Neural progenitor cell (in vitro differentiated cells): ENCODE data around the gene TAS1R1. TPM values are rescaled to one million over a fixed set of nuclear protein-coding genes. Genes with fewer than 3 reads are reported as not detected.

Experiments
- DNase-seq: peaks from one replicate; pipeline ENCODE4 v3.0.0-alpha.2; 2016; ENCODE audit warnings: low spot score
- H2AFZ ChIP-seq: fragments of 200-600 bp; sonication (generic); replicated peaks from 2 replicates; pipeline ENCODE4 v1.6.1; 2016; ENCODE audit warnings: antibody characterized with exemption
- H3F3A ChIP-seq: fragments of 200-600 bp; sonication (generic); 2 replicates; pipeline ENCODE4 v1.6.1; 2016; ENCODE audit warnings: antibody characterized with exemption, low read depth
- H3K27ac ChIP-seq: fragments of 200-600 bp; sonication (generic); 2 replicates; pipeline ENCODE4 v1.5.1; 2016; ENCODE audit warnings: mild to moderate bottlenecking
- H3K27me3 ChIP-seq: fragments of 200-600 bp; sonication (generic); 2 replicates; pipeline ENCODE4 v1.6.1; 2016; ENCODE audit warnings: mild to moderate bottlenecking, moderate library complexity
- H3K36me3 ChIP-seq: fragments of 200-600 bp; sonication (generic); 2 replicates; pipeline ENCODE4 v1.5.1; 2016
- H3K4me1 ChIP-seq: fragments of 200-600 bp; sonication (generic); 2 replicates; pipeline ENCODE4 v1.6.1; 2016; ENCODE audit warnings: mixed run types
- H3K4me2 ChIP-seq: fragments of 200-600 bp; sonication (generic); 2 replicates; pipeline ENCODE4 v1.6.1; 2016
- H3K4me3 ChIP-seq: fragments of 200-600 bp; sonication (generic); 2 replicates; pipeline ENCODE4 v1.5.1; 2016
- H3K79me2 ChIP-seq: fragments of 200-600 bp; sonication (generic); 2 replicates; pipeline ENCODE4 v1.6.1; 2016; ENCODE audit warnings: low read depth
- H3K9ac ChIP-seq: fragments of 200-600 bp; sonication (generic); 2 replicates; pipeline ENCODE4 v1.6.1; 2016
- H3K9me3 ChIP-seq: fragments of 200-600 bp; sonication (generic); 2 replicates; pipeline ENCODE4 v1.5.1; 2016; ENCODE audit warnings: low read depth
- H4K20me1 ChIP-seq: fragments of 200-600 bp; sonication (generic); 2 replicates; pipeline ENCODE4 v1.6.1; 2016; ENCODE audit warnings: low read depth
- H3K27ac Mint-ChIP-seq: 3 replicates; pipeline ENCODE4 v1.8.0; 2021; ENCODE audit warnings: mixed read lengths
- H3K27me3 Mint-ChIP-seq: 2 replicates; pipeline ENCODE4 v1.8.0; 2022; ENCODE audit warnings: low read depth, mild to moderate bottlenecking, inconsistent platforms, moderate library complexity, mixed read lengths; ENCODE audit not compliant: insufficient read depth
- H3K36me3 Mint-ChIP-seq: 3 replicates; pipeline ENCODE4 v1.8.0; 2021; ENCODE audit warnings: mixed read lengths
- H3K4me1 Mint-ChIP-seq: 3 replicates; pipeline ENCODE4 v1.8.0; 2021; ENCODE audit warnings: mixed read lengths
- H3K4me3 Mint-ChIP-seq: 3 replicates; pipeline ENCODE4 v1.8.0; 2021; ENCODE audit warnings: mild to moderate bottlenecking, moderate library complexity, mixed read lengths
- H3K9me3 Mint-ChIP-seq: 3 replicates; pipeline ENCODE4 v1.8.0; 2020; ENCODE audit warnings: mixed read lengths
- EZH2 ChIP-seq: fragments of 200-600 bp; sonication (generic); IDR thresholded peaks from 2 replicates; pipeline ENCODE4 v1.6.1; 2017; ENCODE audit warnings: antibody characterized with exemption, mild to moderate bottlenecking, moderate library complexity
- EZH2phosphoT487 ChIP-seq: fragments of 200-600 bp; sonication (generic); IDR thresholded peaks from 2 replicates; pipeline ENCODE4 v1.6.1; 2017; ENCODE audit warnings: antibody characterized with exemption
- total RNA-seq: library from RNA; depleted of rRNA; stranded (reverse); fragments of >200 nt; gene quantifications from 2 replicates; pipeline ENCODE4 v1.2.3, GENCODE V29; 2015; ENCODE audit warnings: low replicate concordance
- TF ChIP-seq, protein P1 (sequence below): fragments of 200-600 bp; sonication (generic); IDR thresholded peaks from 2 replicates; pipeline ENCODE4 v1.5.1; 2017; ENCODE audit warnings: antibody characterized with exemption, mild to moderate bottlenecking

TAS1R1 gene
- total RNA-seq, 1 donor from 2014 or later, result not detected

DNA sequence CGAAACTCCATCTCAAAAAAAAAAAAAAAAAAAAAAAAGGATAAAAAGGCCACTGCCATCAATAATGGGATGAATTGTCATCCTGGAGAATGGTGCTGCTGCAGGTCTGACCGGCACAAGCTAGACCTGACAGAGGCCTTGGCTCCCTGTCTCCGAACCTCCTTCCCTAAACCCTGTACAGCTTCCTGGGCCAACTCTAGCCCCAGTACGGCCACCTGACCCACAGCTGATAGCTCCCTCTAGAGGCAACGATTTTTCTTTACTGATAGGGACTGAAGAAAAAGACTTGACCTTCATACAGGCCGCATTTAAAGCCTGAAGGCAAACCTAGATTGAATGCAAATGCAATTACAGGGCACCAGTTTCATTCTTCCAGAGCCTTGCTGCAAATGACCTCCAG is 31.5 kb upstream of the TAS1R1 start:
- no peak overlapping the region for H3K4me3 Mint-ChIP-seq
- Histone ChIP-seq H2AFZ (no peak overlapping the region), H3F3A (peaks cover 39% of the 10 kb centered on the region), H3K4me3 (no peak overlapping the region), H3K27ac (no peak overlapping the region), H4K20me1 (peaks cover 14% of the 10 kb centered on the region), H3K9ac (no peak overlapping the region), H3K36me3 (no peaks in the 10 kb centered on the region), H3K27me3 (no peaks in the 10 kb centered on the region), H3K79me2 (no peaks in the 10 kb centered on the region), H3K4me1 (peaks cover 19% of the 10 kb centered on the region), H3K9me3 (no peaks in the 10 kb centered on the region), H3K4me2 (no peak overlapping the region)
- no peaks in the 10 kb centered on the region for H3K9me3 Mint-ChIP-seq
- TF ChIP-seq EZH2 (no peak), EZH2phosphoT487 (no peak)
- TF ChIP-seq, protein P1, sequence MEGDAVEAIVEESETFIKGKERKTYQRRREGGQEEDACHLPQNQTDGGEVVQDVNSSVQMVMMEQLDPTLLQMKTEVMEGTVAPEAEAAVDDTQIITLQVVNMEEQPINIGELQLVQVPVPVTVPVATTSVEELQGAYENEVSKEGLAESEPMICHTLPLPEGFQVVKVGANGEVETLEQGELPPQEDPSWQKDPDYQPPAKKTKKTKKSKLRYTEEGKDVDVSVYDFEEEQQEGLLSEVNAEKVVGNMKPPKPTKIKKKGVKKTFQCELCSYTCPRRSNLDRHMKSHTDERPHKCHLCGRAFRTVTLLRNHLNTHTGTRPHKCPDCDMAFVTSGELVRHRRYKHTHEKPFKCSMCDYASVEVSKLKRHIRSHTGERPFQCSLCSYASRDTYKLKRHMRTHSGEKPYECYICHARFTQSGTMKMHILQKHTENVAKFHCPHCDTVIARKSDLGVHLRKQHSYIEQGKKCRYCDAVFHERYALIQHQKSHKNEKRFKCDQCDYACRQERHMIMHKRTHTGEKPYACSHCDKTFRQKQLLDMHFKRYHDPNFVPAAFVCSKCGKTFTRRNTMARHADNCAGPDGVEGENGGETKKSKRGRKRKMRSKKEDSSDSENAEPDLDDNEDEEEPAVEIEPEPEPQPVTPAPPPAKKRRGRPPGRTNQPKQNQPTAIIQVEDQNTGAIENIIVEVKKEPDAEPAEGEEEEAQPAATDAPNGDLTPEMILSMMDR, result peak; percentile 69
- H3K36me3 Mint-ChIP-seq, result peaks cover 12% of the 10 kb centered on the region
- peaks cover 35% of the 10 kb centered on the region for H3K4me1 Mint-ChIP-seq
- H3K27ac Mint-ChIP-seq, result peak overlapping the region; percentile 43
- H3K27me3 Mint-ChIP-seq, result peaks cover 3% of the 10 kb centered on the region
- DNase-seq, result peak; percentile 64

DNA sequence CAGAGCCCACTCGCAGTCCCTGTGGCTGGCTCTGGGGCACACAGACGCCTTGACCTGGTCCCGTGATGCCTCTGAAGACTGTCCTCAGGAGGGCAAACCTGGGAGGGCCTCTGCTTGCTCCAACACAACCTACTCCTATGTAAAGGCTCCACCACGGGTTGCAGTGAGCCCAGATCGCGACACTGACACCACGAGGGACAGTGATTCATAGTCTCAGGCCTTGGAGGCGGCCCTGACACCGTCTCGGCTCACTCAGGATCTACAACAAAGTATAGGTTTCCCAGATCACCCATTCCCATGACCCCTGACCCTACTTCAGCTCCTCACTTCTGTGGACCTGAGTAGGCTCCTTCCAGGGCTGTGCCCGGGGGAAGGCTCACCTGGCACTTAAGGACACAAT is 28.8 kb upstream of the TAS1R1 start:
- Mint-ChIP-seq H3K27ac (no peak overlapping the region), H3K36me3 (peaks cover 14% of the 10 kb centered on the region), H3K27me3 (peaks cover 3% of the 10 kb centered on the region), H3K9me3 (no peaks in the 10 kb centered on the region), H3K4me1 (peaks cover 10% of the 10 kb centered on the region), H3K4me3 (no peak overlapping the region)
- Histone ChIP-seq H3K79me2 (no peaks in the 10 kb centered on the region), H3F3A (peaks cover 16% of the 10 kb centered on the region), H3K27ac (no peak overlapping the region), H4K20me1 (peaks cover 8% of the 10 kb centered on the region), H3K9ac (no peak overlapping the region), H3K4me2 (no peak overlapping the region), H3K4me3 (no peak overlapping the region), H3K4me1 (no peaks in the 10 kb centered on the region), H3K9me3 (no peaks in the 10 kb centered on the region), H3K36me3 (no peaks in the 10 kb centered on the region), H3K27me3 (no peaks in the 10 kb centered on the region), H2AFZ (no peak overlapping the region)
- DNase-seq, result no peak
- TF ChIP-seq EZH2phosphoT487 (no peak), EZH2 (no peak)
- TF ChIP-seq, protein P1, result no peak

DNA sequence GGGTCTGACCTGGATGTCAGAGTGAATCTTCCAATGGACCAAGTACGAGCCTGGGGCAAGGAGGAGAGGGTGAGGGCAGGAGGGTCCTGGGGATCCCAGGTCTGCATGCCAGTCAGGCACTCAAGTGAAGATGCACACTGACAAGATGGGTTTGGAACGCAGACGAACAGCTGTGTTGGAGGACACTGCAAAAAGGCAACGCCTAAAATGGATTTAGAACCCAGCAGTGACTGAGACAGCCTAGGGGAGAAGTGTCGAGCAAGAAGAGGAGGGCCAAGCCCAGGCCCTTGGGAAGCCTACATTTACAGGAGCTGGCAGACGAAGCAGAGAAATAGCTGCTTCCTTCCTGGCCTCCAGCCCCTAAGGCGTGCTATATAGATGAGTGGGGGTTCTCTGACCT is 26.6 kb upstream of the TAS1R1 start:
- Histone ChIP-seq H3F3A (peaks cover 10% of the 10 kb centered on the region), H3K27ac (no peak overlapping the region), H3K4me2 (no peak overlapping the region), H3K4me3 (no peak overlapping the region), H3K9ac (no peak overlapping the region), H3K9me3 (no peaks in the 10 kb centered on the region), H3K27me3 (no peaks in the 10 kb centered on the region), H3K36me3 (no peaks in the 10 kb centered on the region), H3K4me1 (no peaks in the 10 kb centered on the region), H3K79me2 (no peaks in the 10 kb centered on the region), H2AFZ (no peak overlapping the region), H4K20me1 (peaks cover 8% of the 10 kb centered on the region)
- Mint-ChIP-seq H3K9me3 (no peaks in the 10 kb centered on the region), H3K27ac (peak overlapping the region; percentile 30), H3K4me1 (peaks cover 3% of the 10 kb centered on the region), H3K4me3 (no peak overlapping the region), H3K27me3 (peaks cover 3% of the 10 kb centered on the region), H3K36me3 (peaks cover 28% of the 10 kb centered on the region)
- DNase-seq, result no peak
- TF ChIP-seq EZH2phosphoT487 (no peak), EZH2 (no peak)
- TF ChIP-seq, protein P1, result no peak
